Renal cortex interstitium (tissue), 15 donors: ENCODE data around the gene GABRR1. TPM values are rescaled to one million over a fixed set of nuclear protein-coding genes. Genes with fewer than 3 reads are reported as not detected.
"Not testable (repeated sequence)": the region's sequence is repeated elsewhere in the genome, so short reads cannot be mapped to it uniquely, and the experiment has no call there.

Source experiments
- DNase-seq, 11 donors: peaks; one replicate each; pipeline ENCODE4 v3.0.0-alpha.2; 2013; ENCODE audit warnings: low read depth in 9 of 11, low spot score in 4 of 11; ENCODE audit errors: extremely low read depth in 1 of 11
- long read RNA-seq, 16 experiments: transcript quantifications; one replicate each; lab custom pipeline, GENCODE V29; 2026
- polyA plus RNA-seq, 3 donors: library from polyadenylated mRNA; unstranded; fragments of 120-200 nt; gene quantifications; one replicate each; pipeline ENCODE4 v1.2.1, GENCODE V29; 2013; ENCODE audit not compliant: insufficient read length in 3 of 3

GABRR1 gene
- polyA plus RNA-seq, result 1 to 10 TPM in 2 of 3 donors, under 1 TPM in 1; 0.95 to 2.9 (median 2.1) TPM
- long read RNA-seq, donor 1, partial matches to known transcripts, result 0 of 1 reads
- long read RNA-seq, donor 1, other reads (novel, unspliced or antisense), result 0 of 1 reads
- long read RNA-seq, donor 2, result 0 reads
- long read RNA-seq, donor 3, result 0 reads
- long read RNA-seq, donor 4, result 0 reads
- long read RNA-seq, donor 5, result 0 reads
- long read RNA-seq, donor 6, result 0 reads
- long read RNA-seq, donor 7, partial matches to known transcripts, result 0 of 1 reads
- long read RNA-seq, donor 7, other reads (novel, unspliced or antisense), result 0 of 1 reads
- long read RNA-seq, donor 8, result 0 reads
- long read RNA-seq, donor 9, partial matches to known transcripts, result 0 of 1 reads
- long read RNA-seq, donor 9, other reads (novel, unspliced or antisense), result 0 of 1 reads
- long read RNA-seq, donor 10, result 0 reads
- long read RNA-seq, donor 11, result 0 reads
- long read RNA-seq, donor 12, result 0 reads
- long read RNA-seq, donor 13, result 0 reads
- long read RNA-seq, donor 14, result 0 reads
- long read RNA-seq, donor 15, result 0 reads
- long read RNA-seq, donor 16, partial matches to known transcripts, result 0 of 4 reads
- long read RNA-seq, donor 16, other reads (novel, unspliced or antisense), result 0 of 4 reads

DNA sequence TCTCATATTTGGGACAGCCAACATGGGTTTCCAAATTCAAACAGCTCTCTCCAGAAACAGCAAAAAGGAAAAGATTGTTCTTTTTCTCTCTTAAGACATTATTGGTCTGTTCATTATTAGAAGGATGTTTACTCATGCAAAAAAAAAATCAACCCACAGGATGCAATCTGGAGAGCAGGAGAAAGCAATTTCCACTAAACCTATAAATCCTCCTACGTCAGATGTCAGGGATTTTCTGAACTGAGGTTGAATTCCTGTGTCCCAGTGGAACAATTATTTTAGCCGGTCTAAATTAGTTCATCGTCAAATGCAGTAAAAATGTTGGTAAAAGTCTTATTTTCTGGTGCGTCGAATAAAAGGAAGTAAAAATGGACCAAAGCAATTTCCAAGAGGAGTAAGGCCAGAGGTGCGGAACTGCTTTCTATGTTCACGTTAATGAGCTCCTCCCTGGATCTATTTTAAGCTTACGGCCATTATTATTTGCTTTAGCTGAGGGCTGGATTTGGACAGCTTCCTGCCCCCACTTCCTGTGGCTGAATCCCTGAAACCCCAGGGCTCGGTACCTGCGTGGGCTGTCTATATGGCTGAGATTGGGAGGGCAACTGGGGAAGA, at the start of gene GABRR1:
Gene GABRR1 (minus strand): TSS at position 60 of the 612 bp plus-strand sequence. CDS start 36 bp downstream, at position 24.
- DNase-seq, result peak in 7 of 11 donors; percentile 6 to 39 (median 28)

- no peak for DNase-seq
Observed at GRCh38 chr6:89264296-89264695, 47.1 kb upstream of the GABRR1 start.

DNA sequence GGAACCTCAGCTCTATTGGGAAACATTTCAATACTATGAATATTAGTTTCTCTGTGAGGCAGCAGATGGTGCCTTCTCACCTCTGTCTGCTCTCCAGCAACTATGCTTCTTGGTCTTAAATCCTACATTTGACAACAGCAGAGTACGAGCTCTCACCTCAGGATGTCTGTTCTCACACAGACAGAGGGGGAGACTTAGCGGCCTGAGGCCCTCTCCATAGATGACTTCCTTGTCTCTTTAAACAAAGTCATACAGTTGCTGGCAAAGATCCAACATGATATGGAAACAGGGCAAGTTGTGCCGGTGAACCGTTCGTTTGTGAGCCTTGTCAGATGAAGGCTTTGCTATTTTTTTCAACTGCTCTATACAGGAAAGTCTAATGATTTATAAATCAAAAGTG, 43.7 kb upstream of the GABRR1 start:
- DNase-seq, result peak in 1 of 11 donors; percentile 9

DNA sequence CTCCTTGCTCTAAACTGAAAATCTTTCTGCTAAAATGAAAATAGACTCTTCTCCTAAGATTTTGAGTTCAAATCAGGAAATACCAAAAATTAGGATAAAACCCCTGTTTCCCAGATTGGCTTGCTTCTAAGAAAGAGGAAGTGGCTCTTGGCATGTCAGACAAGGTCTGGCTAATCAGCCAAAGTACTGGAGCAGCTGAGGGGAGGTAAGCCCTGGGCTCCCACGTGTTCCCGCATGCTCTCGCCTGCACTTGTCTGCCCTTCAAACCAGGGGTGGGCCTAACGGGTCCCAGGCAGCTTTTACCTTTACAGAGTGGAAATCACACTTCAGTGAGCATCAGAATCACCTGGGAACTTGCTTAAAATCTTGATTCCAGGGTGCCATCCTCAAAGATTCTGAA, 43.2 kb upstream of the GABRR1 start:
- no peak for DNase-seq

- DNase-seq, result no peak
Observed at GRCh38 chr6:89258912-89259311, 41.8 kb upstream of the GABRR1 start.

GRCh38 chr6:89257781-89258180, 40.6 kb upstream of the GABRR1 start:
- no peak for DNase-seq

DNA sequence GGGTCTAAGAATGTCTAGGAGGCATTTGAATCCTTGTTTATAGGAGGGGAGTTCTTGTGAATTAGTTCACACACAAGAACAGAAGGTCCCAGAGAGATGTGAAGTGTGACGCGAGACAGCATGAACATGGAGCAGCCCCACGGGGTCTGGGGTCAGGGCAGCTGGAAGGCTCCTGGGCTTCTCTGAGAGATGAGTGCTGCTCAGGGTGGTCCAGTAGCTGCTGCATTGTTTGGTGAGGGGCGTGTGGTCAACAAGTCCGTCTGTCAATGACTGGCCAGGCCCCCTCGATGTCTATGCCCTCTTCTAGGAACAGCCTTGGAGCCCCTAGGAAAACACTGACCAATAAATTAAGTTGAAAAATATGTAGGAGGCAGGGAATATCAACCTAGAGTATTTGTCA, 40.2 kb upstream of the GABRR1 start:
- DNase-seq, result no peak

- DNase-seq, result no peak
Observed at GRCh38 chr6:89255417-89255816, 38.3 kb upstream of the GABRR1 start.

GRCh38 chr6:89254569-89254968, 37.4 kb upstream of the GABRR1 start:
- DNase-seq, result no peak

- DNase-seq, result no peak
Observed at GRCh38 chr6:89252907-89253306, 35.7 kb upstream of the GABRR1 start.

DNA sequence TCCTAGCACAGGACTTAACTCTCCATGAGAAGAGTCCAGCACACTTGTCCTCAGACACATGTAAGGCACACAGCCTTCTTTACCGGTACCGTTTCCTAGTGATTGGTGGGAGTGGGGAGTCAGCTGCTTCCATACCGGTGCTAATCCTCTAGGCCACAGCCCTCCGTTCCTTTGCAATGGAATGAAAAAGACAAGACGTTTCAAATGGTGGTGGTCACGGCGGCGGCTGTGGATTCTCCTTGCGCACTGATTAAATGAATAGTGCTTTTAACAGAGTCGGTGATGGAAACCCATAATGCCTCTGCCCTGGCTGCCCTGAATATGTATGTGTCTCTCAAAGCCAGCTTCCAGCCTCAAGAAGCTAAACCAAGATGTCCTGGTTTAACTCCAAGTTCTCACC, 34.8 kb upstream of the GABRR1 start:
- DNase-seq, result no peak

- no peak for DNase-seq
Observed at GRCh38 chr6:89251170-89251569, 34.0 kb upstream of the GABRR1 start.

GRCh38 chr6:89250239-89250638, 33.1 kb upstream of the GABRR1 start:
- no peak for DNase-seq

- no peak for DNase-seq
Observed at GRCh38 chr6:89244241-89244985, 27.3 kb upstream of the GABRR1 start.

- no peak for DNase-seq
Observed at GRCh38 chr6:89243331-89243629, 26.1 kb upstream of the GABRR1 start.

DNA sequence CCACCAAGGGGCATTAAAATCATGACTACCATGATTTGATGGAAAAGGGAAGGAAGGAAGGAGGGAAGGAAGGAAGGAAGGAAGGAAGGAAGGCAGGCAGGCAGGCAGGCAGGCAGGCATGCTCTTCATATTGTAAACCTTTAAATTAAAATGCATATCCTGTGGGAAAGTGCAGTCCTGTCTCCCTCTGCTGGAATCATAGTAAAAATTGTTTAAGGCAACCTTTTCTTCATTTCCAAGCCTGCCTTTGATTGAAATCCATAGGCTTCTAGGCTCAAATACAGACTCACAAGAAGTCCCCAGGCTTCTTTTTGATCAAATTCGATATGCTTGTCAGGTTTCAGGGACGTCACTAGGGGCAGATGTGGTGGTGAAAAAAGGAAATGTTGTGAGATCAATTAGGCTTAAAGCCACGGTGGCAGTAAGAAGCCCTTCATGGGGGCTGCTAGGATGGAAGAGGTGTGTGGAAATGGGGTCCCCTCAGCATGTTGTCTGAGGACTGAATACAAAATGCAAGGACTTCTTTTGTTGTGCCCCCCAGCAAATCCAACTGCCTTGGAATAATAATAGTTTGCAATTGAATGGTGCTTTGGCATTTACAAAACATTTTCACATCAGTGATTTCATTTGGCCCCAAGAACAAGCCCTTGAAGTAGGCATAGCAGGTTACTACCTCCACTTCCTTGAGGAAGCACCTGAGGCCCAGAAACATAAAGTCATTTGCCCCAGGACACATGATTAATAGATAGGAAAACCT, 25.6 kb upstream of the GABRR1 start:
- peak in 9 of 11 donors; percentile 20 to 58 (median 38) for DNase-seq

DNA sequence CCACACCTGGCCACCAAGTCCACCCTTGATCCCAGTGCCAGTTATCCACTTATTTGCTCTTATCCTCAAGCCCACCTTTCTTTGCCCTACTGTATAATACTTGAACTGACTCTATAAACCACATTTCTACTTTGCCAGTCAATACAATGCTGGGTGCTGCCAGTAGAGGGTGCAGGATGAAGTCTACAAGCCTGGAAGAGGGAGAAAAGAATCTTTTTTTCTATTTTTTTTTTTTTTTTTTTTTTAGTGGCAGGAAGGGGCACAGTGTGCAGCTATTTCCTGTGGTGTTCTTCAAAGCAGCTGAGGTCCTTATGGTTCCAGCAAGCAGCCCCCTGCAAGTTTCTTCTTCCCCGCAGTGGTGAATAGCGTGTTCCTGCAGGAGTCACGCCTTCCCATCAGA, 22.2 kb upstream of the GABRR1 start:
- no peak for DNase-seq

- DNase-seq, result no peak
Observed at GRCh38 chr6:89237158-89237557, 20.0 kb upstream of the GABRR1 start.

- not testable (repeated sequence) for DNase-seq
Observed at GRCh38 chr6:89233605-89234004, 16.4 kb upstream of the GABRR1 start.
